SU-DHL-6 (cell line): ENCODE data around the gene SGCA.

Experiments
- H2AFZ ChIP-seq: fragments of 200-600 bp; sonication (generic); 2 replicates; pipeline ENCODE4 v1.6.1; 2014; ENCODE audit warnings: low read depth, mild to moderate bottlenecking, moderate library complexity, mixed read lengths, antibody characterized with exemption, low read length; ENCODE audit not compliant: severe bottlenecking
- H3F3A ChIP-seq: fragments of 200-600 bp; shearing (Covaris generic); 2 replicates; pipeline ENCODE4 v1.6.0; 2016; ENCODE audit warnings: antibody characterized with exemption, mild to moderate bottlenecking; ENCODE audit not compliant: insufficient read depth
- H3K27ac ChIP-seq: fragments of 200-600 bp; sonication (generic); 2 replicates; pipeline ENCODE4 v1.5.1; 2016; ENCODE audit warnings: low read depth, mild to moderate bottlenecking, low read length, moderate library complexity, mixed read lengths
- H3K27me3 ChIP-seq: fragments of 200-600 bp; sonication (generic), shearing (Covaris generic); 2 replicates; pipeline ENCODE4 v1.6.0; 2014; ENCODE audit warnings: mild to moderate bottlenecking, low read length
- H3K36me3 ChIP-seq: fragments of 200-600 bp; sonication (generic); 2 replicates; pipeline ENCODE4 v1.6.1; 2014; ENCODE audit warnings: mild to moderate bottlenecking, low read length, mixed read lengths
- H3K4me2 ChIP-seq: fragments of 300-600, 200-600 bp; shearing (Covaris generic), sonication (generic); 2 replicates; pipeline ENCODE4 v1.6.0; 2014; ENCODE audit warnings: low read length, low read depth, mild to moderate bottlenecking; ENCODE audit not compliant: poor library complexity, severe bottlenecking
- H3K4me3 ChIP-seq: fragments of 200-600 bp; sonication (generic); 2 replicates; pipeline ENCODE4 v1.5.1; 2014; ENCODE audit warnings: antibody characterized with exemption, low read length, mild to moderate bottlenecking, mixed read lengths; ENCODE audit not compliant: insufficient read depth, poor library complexity, severe bottlenecking
- H3K79me2 ChIP-seq: fragments of 200-600 bp; sonication (generic); 2 replicates; pipeline ENCODE4 v1.6.1; 2014; ENCODE audit warnings: mild to moderate bottlenecking, low read length, moderate library complexity; ENCODE audit not compliant: insufficient read depth
- H3K9ac ChIP-seq: fragments of 200-600 bp; sonication (generic); 2 replicates; pipeline ENCODE4 v1.7.0; 2014; ENCODE audit warnings: mild to moderate bottlenecking, low read length
- H3K9me2 ChIP-seq: fragments of 200-600 bp; sonication (generic); replicated peaks from 2 replicates; pipeline ENCODE4 v1.6.1; 2014; ENCODE audit warnings: low read length; ENCODE audit not compliant: insufficient read depth
- H3K9me3 ChIP-seq: fragments of 200-600 bp; sonication (generic); 2 replicates; pipeline ENCODE4 v1.6.1; 2014; ENCODE audit warnings: low read length, mixed read lengths; ENCODE audit not compliant: insufficient read depth
- H4K20me1 ChIP-seq: fragments of 200-600 bp; sonication (generic); 2 replicates; pipeline ENCODE4 v1.6.1; 2014; ENCODE audit warnings: low read depth, mild to moderate bottlenecking, antibody characterized with exemption, low read length, moderate library complexity, mixed read lengths
- CTCF ChIP-seq: fragments of 200-600 bp; sonication (generic); IDR thresholded peaks from one replicate; pipeline ENCODE4 v1.5.1; 2017; ENCODE audit warnings: antibody characterized with exemption, mild to moderate bottlenecking, low read length, moderate library complexity; ENCODE audit not compliant: insufficient read depth, poor library complexity, severe bottlenecking
- EZH2phosphoT487 ChIP-seq: fragments of 200-600 bp; sonication (generic), shearing (Covaris generic); conservative IDR thresholded peaks from 2 replicates; pipeline ENCODE4 v1.6.1; 2018; ENCODE audit warnings: mild to moderate bottlenecking, antibody characterized with exemption, low read length, moderate library complexity, mixed read lengths

The SGCA gene

GRCh38 chr17:50161023-50161910 is 4.5 kb upstream of the SGCA start:
- Histone ChIP-seq H2AFZ (peak overlapping the region; percentile 86), H3K4me3 (peak overlapping the region; percentile 47), H3K27ac (no peak overlapping the region), H3K9me3 (no peaks in the 10 kb centered on the region), H3K36me3 (no peaks in the 10 kb centered on the region), H4K20me1 (no peaks in the 10 kb centered on the region), H3K9me2 (no peaks in the 10 kb centered on the region), H3K9ac (peak overlapping the region; percentile 57), H3K4me2 (peak overlapping the region; percentile 66), H3F3A (no peaks in the 10 kb centered on the region), H3K79me2 (no peaks in the 10 kb centered on the region), H3K27me3 (no peaks in the 10 kb centered on the region)
- peak; percentile 84 for TF ChIP-seq CTCF
- TF ChIP-seq EZH2phosphoT487 = no peak

GRCh38 chr17:50161911-50162288 is 3.9 kb upstream of the SGCA start:
- no peak overlapping the region for H3K27ac ChIP-seq
- no peaks in the 10 kb centered on the region for H3K9me3 ChIP-seq
- H3K79me2 ChIP-seq = no peaks in the 10 kb centered on the region
- no peaks in the 10 kb centered on the region for H3K27me3 ChIP-seq
- TF ChIP-seq EZH2phosphoT487 (no peak), CTCF (no peak)
- H3K36me3 ChIP-seq = no peaks in the 10 kb centered on the region
- no peak overlapping the region for H3K4me3 ChIP-seq
- no peaks in the 10 kb centered on the region for H3K9me2 ChIP-seq
- H3K4me2 ChIP-seq = peak overlapping the region; percentile 66
- peak overlapping the region; percentile 57; the same call in 1 of the 2 replicates for H3K9ac ChIP-seq
- peak overlapping the region; percentile 86 for H2AFZ ChIP-seq
- no peaks in the 10 kb centered on the region for H4K20me1 ChIP-seq
- H3F3A ChIP-seq = no peaks in the 10 kb centered on the region

GRCh38 chr17:50162466-50163254 is 3.1 kb upstream of the SGCA start:
- Histone ChIP-seq H3K4me3 (no peak overlapping the region), H4K20me1 (no peaks in the 10 kb centered on the region), H3K9ac (no peak overlapping the region), H3K9me3 (no peaks in the 10 kb centered on the region), H3K36me3 (no peaks in the 10 kb centered on the region), H3K4me2 (no peak overlapping the region), H3K27me3 (no peaks in the 10 kb centered on the region), H3K27ac (no peak overlapping the region), H3K79me2 (no peaks in the 10 kb centered on the region), H2AFZ (no peak overlapping the region), H3K9me2 (no peaks in the 10 kb centered on the region), H3F3A (no peaks in the 10 kb centered on the region)
- no peak for TF ChIP-seq CTCF
- no peak for TF ChIP-seq EZH2phosphoT487
